MM.1S (cell line): ENCODE data around the gene IGF1R.

Experiments
- CTCF ChIP-seq: fragments of 300-600 bp; sonication (generic); IDR thresholded peaks from 2 replicates; pipeline ENCODE4 v1.5.1; 2016; ENCODE audit warnings: antibody characterized with exemption, low read length, mixed read lengths
- EZH2 ChIP-seq: fragments of 300-600 bp; sonication (generic); optimal IDR thresholded peaks from 2 replicates; pipeline ENCODE3; 2017; ENCODE audit warnings: low read depth, mild to moderate bottlenecking, antibody characterized with exemption, low read length, mixed read lengths
- EZH2phosphoT487 ChIP-seq: fragments of 300-600 bp; sonication (generic); IDR thresholded peaks from 2 replicates; pipeline ENCODE4 v1.6.1; 2018; ENCODE audit warnings: antibody characterized with exemption, low read length

GRCh38 chr15:98729446-98730042, 81.2 kb downstream of the IGF1R start:
- TF ChIP-seq CTCF (no peak), EZH2 (no peak), EZH2phosphoT487 (no peak)
